Fibroblast of skin of abdomen (primary cell): ENCODE measurements around the gene ZDHHC9.

Experiments used
- DNase-seq: peaks from one replicate; pipeline ENCODE4 v3.0.0-alpha.2; 2013

The ZDHHC9 gene

DNA sequence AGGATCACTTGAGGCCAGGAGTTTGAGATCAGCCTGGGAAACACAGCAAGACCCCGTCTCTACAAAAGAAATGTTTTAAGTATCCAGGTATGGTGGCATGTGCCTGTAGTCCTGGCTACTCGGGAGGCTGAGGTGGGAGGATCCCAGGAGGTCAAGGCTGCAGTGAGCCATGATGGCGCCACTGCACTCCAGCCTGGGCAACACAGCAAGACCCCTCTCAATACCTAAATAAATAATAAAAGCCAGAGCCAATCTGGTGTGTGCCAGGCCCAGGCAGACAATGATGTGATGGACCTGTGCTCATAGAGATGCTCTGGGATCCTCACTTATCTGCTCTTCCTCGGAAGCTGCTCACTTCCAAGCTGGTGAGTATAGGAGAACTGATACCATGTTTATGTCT is 82.1 kb downstream of the ZDHHC9 start:
- no peak for DNase-seq

- no peak for DNase-seq
Measured at GRCh38 chrX:129760981-129761380, 82.7 kb downstream of the ZDHHC9 start.

GRCh38 chrX:129760155-129760554 is 83.5 kb downstream of the ZDHHC9 start:
- no peak for DNase-seq

DNA sequence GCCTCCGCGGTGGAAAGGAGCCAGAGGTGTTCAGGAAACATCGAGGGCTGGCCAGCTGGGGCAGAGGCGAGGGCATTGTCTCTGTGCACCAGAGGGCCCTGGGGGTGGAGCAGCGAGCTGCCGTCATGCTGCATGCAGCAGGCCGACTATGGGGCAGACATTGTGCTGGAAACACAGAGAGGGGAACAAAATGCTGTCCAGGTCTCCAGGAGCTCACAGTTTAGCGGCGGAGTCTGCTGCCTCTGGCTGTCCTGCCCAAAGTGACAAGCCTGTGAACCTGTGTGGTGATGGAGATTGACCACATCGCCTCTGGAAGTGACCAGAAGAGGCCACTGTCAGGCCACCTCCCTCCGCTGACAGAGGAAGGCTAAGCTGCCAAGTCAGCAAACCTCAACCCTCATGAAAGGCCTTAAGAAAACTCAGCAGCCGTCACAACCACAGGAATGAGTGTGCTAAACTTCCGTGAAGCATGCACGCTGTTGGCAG is 84.1 kb downstream of the ZDHHC9 start:
- DNase-seq: peak; percentile 75

GRCh38 chrX:129755779-129756650 is 87.7 kb downstream of the ZDHHC9 start:
- no peak for DNase-seq

DNA sequence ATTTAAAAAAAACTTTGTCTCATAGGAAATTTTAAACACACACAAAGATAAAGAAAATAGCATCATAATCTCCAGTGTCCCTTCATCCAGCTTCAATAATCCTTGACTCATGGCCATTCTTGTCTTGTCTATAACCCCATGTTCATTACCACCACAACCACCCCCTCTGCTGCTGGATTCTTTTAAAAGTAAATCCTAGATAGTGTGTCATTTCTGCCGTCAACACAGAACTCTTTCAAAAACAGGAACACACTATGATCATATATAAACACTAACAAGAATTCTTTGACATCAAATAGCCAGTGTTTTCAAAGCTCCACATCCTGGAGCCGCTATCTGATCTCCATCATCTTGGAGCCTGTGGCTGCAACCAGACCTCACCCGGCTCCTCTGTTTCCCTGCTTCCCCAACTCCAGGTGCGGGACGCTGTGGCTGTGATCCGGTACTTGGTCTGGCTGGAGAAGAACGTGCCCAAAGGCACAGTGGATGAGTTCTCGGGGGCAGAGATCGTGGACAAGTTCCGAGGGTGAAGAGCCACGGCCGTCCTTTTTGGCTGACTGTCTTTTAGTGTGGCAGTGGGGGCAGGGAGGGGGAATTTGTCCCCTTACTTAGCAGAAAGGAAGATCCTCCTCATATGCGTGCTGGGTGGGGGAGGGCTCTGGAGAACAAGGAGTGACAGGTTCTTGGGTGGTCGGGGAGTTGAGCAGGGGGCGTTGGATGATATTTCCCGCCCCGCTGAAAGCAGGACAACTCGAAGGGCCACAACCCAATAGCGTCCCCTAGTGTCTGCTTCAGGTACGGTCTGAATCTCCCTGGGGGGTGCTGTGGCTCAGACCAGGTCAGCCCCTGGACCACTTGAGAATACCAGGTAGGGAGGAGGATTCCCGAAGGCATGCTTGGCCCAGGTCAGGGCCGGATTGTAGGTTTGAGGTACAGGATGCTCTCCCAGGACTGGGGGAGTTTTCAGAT is 89.3 kb downstream of the ZDHHC9 start:
- no peak for DNase-seq
